Mammary epithelial cell (primary cell): ENCODE measurements around the gene PPARD.

Experiments
- EZH2 ChIP-seq: IDR thresholded peaks from 2 replicates; pipeline ENCODE4 v1.6.1; 2012; ENCODE audit warnings: low read length, inconsistent platforms, borderline replicate concordance
- TF ChIP-seq, protein P1 (sequence below), 2 donors: IDR thresholded peaks in 1 of 2; conservative IDR thresholded peaks in 1 of 2; 2 replicates each; pipeline ENCODE4 v1.5.1; 2011 to 2012; ENCODE audit warnings: inconsistent platforms in 2 of 2, low read length in 2 of 2, mild to moderate bottlenecking in 2 of 2, control low read depth in 1 of 2, low read depth in 1 of 2; ENCODE audit not compliant: insufficient read depth in 1 of 2; ENCODE audit errors: extremely low read depth in 1 of 2

DNA sequence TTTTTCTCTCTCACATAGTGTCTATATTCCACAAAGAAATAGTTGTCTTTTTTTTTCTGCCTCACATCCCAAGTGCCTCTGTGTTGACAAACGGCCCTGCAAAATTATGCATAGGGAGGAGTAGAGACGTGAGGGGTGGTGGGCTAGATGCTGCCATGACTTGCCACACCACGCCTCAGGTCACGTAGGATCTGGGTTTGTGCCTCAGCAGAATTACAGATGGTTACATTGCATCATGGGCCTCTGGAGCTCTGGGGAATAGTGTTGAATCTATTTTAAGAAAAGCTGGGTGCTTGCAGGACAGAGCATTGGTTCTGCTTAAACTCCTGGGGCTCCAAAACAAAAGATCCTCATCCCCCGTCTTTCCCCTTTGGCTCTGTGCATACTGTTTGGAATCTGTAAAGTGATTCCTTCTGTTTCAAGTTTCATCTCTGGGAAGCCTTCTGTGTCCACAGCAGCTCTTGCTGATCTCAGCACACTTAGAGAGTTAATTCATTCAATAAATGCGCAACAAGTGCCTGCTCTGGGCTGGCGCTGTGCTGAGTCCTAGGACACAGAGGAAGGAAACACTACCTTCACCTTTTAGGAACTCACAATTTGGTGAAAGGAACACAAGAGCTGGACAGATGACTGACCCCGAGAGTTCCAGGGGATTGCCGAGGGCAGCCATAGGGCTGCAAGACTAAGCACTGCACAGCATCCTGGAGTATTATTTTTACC lies 112.2 kb downstream of the PPARD start:
- TF ChIP-seq, protein P1, sequence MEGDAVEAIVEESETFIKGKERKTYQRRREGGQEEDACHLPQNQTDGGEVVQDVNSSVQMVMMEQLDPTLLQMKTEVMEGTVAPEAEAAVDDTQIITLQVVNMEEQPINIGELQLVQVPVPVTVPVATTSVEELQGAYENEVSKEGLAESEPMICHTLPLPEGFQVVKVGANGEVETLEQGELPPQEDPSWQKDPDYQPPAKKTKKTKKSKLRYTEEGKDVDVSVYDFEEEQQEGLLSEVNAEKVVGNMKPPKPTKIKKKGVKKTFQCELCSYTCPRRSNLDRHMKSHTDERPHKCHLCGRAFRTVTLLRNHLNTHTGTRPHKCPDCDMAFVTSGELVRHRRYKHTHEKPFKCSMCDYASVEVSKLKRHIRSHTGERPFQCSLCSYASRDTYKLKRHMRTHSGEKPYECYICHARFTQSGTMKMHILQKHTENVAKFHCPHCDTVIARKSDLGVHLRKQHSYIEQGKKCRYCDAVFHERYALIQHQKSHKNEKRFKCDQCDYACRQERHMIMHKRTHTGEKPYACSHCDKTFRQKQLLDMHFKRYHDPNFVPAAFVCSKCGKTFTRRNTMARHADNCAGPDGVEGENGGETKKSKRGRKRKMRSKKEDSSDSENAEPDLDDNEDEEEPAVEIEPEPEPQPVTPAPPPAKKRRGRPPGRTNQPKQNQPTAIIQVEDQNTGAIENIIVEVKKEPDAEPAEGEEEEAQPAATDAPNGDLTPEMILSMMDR (conservative IDR thresholded peaks at IDR 0.05 in 1 of 2, IDR thresholded peaks at IDR 0.05 in 1 of 2; ENCODE audit: extremely low read depth in 1 of 2, insufficient read depth in 1 of 2, low read depth in 1 of 2, low read length in 2 of 2) = no peak
- no peak for TF ChIP-seq EZH2
